Measurements from ENCODE around the gene NEO1. TPM values are rescaled to one million over a fixed set of nuclear protein-coding genes. Genes with fewer than 3 reads are reported as not detected.

NEO1 gene
- total RNA-seq, 1 experiment from 2014 or later: 41.8 TPM

- Mint-ChIP-seq H3K27ac (no peak overlapping the region), H3K36me3 (ENCODE audit: insufficient read depth in 1 of 3, low read depth in 3 of 3) (peaks cover 15 to 43% (median 32%) of the 10 kb centered on the region in 3 experiments), H3K4me1 (peaks cover 6 to 12% of the 10 kb centered on the region in 2 experiments; a peak in 3 of 4 replicates), H3K9me3 (no peaks in the 10 kb centered on the region; a peak in 1 of 5 replicates), H3K4me3 (no peak overlapping the region), H3K27me3 (ENCODE audit: low read depth) (no peaks in the 10 kb centered on the region)
- no peak for DNase-seq
- Histone ChIP-seq H3K27ac (ENCODE audit: insufficient read length, low read depth, low read length) (no peak overlapping the region), H3T11ph (ENCODE audit: low read length) (no peak overlapping the region), H3K4ac (ENCODE audit: low read depth, low read length) (no peak overlapping the region), H2BK15ac (ENCODE audit: low read depth, low read length) (no peak overlapping the region), H3K79me1 (ENCODE audit: insufficient read depth, low read depth, low read length, poor library complexity, severe bottlenecking) (no peaks in the 10 kb centered on the region), H2BK5ac (ENCODE audit: insufficient read length, low read length) (no peak overlapping the region), H3K9me3 (ENCODE audit: control insufficient read depth, low read depth, low read length) (no peaks in the 10 kb centered on the region), H3K4me1 (ENCODE audit: insufficient read depth, low read length) (no peaks in the 10 kb centered on the region), H2AK5ac (ENCODE audit: insufficient read length, low read length) (no peak overlapping the region), H3K27me3 (ENCODE audit: insufficient read depth, low read length) (no peaks in the 10 kb centered on the region), H3K56ac (ENCODE audit: insufficient read length, low read depth, low read length) (no peak overlapping the region), H2BK12ac (ENCODE audit: insufficient read length, low read depth, low read length) (no peak overlapping the region), H3K79me2 (ENCODE audit: insufficient read depth, low read length) (no peaks in the 10 kb centered on the region), H2BK120ac (ENCODE audit: low read depth, low read length, poor library complexity, severe bottlenecking) (no peak overlapping the region), H3K18ac (ENCODE audit: insufficient read length, low read depth, low read length) (no peak overlapping the region), H3K23me2 (ENCODE audit: insufficient read length, low read depth, low read length, poor library complexity, severe bottlenecking) (peaks cover 3% of the 10 kb centered on the region), H3K23ac (ENCODE audit: insufficient read length, low read depth, low read length) (no peak overlapping the region), H4K91ac (ENCODE audit: insufficient read length, low read depth, low read length) (no peak overlapping the region), H3K14ac (ENCODE audit: insufficient read depth, low read length) (no peak overlapping the region; the same call in 1 of the 2 replicates), H2BK20ac (ENCODE audit: low read depth, low read length, poor library complexity, severe bottlenecking) (no peak overlapping the region), H3K4me2 (ENCODE audit: insufficient read depth, insufficient read length, low read length) (no peak overlapping the region), H2AFZ (ENCODE audit: low read length) (no peak overlapping the region), H3K9ac (ENCODE audit: extremely low read depth, insufficient read length, low read length) (no peak overlapping the region), H4K5ac (ENCODE audit: insufficient read length, low read depth, low read length) (no peak overlapping the region), H4K8ac (replicated peaks; ENCODE audit: insufficient read length, low read depth, low read length) (no peak overlapping the region), H4K20me1 (ENCODE audit: control insufficient read depth, insufficient read depth, insufficient read length) (no peaks in the 10 kb centered on the region)
- TF ChIP-seq CTCF (conservative IDR thresholded peaks at IDR 0.05): no peak
- WGBS (ENCODE audit: extremely low coverage, insufficient read length, low lambda C conversion rate): no CpG with 5 or more reads among the region's 4 CpGs
These were observed 273.9 kb downstream of the NEO1 start for GRCh38 chr15:73326157-73326556.

All from H9 (cell line).